Measurements from ENCODE around the gene LHFPL5.

Gene LHFPL5

DNA sequence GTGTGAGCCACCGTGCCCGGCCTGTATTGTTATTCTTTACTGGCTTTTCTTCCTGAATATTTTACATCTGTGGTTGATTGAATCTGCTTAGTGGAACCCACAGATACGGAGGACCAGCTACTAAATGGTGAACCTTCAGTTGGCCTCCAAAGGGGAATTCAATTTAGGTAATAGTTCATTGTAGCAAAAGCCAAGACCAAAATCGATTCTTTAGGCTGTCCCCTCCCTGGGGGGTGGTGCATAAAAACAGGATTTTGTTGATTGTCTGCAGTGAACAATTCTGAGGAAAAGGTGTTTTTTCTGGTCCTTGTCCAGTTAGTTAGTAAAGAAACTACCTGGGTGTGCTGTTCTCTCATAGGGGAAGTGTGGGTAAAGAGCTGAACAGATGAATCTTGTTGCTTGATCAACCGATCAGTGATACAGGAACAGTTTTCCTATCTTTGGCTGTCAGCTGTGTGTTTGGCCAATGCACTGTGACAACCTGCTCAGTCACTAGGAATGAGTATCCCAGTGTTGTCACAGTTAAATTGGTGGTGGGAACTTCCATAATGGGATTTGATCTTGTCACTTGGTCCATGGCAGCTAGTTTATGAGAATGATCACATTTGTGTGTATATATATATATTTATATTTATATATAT lies 19.5 kb downstream of the LHFPL5 start:
- no peak overlapping the region for H3K4me3 ChIP-seq (ENCODE audit: low read depth, low read length)
- TF ChIP-seq, protein P1, sequence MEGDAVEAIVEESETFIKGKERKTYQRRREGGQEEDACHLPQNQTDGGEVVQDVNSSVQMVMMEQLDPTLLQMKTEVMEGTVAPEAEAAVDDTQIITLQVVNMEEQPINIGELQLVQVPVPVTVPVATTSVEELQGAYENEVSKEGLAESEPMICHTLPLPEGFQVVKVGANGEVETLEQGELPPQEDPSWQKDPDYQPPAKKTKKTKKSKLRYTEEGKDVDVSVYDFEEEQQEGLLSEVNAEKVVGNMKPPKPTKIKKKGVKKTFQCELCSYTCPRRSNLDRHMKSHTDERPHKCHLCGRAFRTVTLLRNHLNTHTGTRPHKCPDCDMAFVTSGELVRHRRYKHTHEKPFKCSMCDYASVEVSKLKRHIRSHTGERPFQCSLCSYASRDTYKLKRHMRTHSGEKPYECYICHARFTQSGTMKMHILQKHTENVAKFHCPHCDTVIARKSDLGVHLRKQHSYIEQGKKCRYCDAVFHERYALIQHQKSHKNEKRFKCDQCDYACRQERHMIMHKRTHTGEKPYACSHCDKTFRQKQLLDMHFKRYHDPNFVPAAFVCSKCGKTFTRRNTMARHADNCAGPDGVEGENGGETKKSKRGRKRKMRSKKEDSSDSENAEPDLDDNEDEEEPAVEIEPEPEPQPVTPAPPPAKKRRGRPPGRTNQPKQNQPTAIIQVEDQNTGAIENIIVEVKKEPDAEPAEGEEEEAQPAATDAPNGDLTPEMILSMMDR (IDR thresholded peaks at IDR 0.05; ENCODE audit: borderline replicate concordance, insufficient read depth, low read depth, low read length): no peak

DNA sequence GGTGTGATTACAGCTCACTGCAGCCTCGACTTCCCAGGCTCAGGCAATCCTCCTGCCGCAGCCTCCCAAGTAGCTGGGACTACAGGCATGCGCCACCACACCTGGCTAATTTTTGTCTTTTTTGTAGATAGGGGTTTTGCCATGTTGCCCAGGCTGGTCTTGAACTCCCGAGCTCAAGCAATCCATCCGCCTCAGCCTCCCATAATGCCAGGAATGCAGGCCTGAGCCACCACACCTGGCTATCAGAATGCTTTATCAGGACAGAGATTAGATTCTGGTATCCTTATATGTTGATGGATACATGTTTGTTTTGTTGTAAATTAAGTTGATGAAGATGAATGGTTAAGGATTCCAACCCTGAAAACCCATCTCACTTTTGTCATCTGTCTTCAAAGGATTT lies 24.2 kb downstream of the LHFPL5 start:
- TF ChIP-seq, protein P1 (IDR thresholded peaks at IDR 0.05; ENCODE audit: borderline replicate concordance, insufficient read depth, low read depth, low read length): no peak
- no peak overlapping the region for H3K4me3 ChIP-seq (ENCODE audit: low read depth, low read length)

- TF ChIP-seq, protein P1 (IDR thresholded peaks at IDR 0.05; ENCODE audit: borderline replicate concordance, insufficient read depth, low read depth, low read length): no peak
- H3K4me3 ChIP-seq (ENCODE audit: low read depth, low read length): no peak overlapping the region
These were observed 26.3 kb downstream of the LHFPL5 start for GRCh38 chr6:35831257-35832007.

- TF ChIP-seq, protein P1 (IDR thresholded peaks at IDR 0.05; ENCODE audit: borderline replicate concordance, insufficient read depth, low read depth, low read length): no peak
These were observed 28.4 kb downstream of the LHFPL5 start for GRCh38 chr6:35833536-35833935.

DNA sequence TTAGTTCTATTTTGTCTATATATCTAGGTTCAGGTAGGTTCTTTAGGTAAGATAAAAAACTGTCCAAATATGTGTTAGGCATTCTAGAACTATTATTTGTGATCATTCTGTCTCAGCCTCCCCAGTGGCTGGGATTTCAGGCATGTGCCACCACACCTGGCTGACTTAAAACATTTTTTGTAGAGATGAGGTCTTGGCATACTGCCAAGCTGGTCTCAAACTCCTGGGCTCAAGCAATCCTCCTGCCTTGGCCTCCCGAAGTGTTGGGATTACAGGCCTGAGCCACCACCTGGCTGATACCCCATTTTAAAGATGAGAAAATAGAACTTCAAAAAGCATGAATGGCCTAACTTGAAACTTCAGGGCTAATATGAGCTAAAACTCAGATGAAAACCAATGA lies 33.9 kb downstream of the LHFPL5 start:
- H3K4me3 ChIP-seq (ENCODE audit: low read depth, low read length): no peak overlapping the region
- TF ChIP-seq, protein P1 (IDR thresholded peaks at IDR 0.05; ENCODE audit: borderline replicate concordance, insufficient read depth, low read depth, low read length): no peak

More at GRCh38 chr6:35833536-35833935, 28.4 kb downstream of the LHFPL5 start:
- H3K4me3 ChIP-seq (ENCODE audit: low read depth, low read length): no peak overlapping the region

DNA sequence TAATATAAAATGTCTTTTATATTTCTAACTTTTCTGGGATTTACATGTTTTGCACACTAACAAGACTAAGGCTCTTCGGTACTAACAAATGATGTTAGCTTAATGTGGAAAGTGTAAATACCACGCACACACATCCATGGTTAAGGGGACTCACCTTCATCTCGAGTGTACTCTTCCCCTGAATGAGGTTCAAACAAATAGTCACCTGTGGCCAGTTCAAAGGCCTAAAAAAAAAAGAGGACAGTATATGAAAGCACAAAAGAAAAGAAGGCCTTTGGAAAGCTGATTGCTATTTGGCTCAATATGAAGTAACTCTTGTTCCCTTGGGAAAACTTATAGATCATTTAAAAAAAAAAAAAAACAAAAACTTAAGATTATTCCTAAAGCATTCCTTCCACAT lies 37.2 kb downstream of the LHFPL5 start:
- TF ChIP-seq, protein P1 (IDR thresholded peaks at IDR 0.05; ENCODE audit: borderline replicate concordance, insufficient read depth, low read depth, low read length): no peak
- no peak overlapping the region for H3K4me3 ChIP-seq (ENCODE audit: low read depth, low read length)

DNA sequence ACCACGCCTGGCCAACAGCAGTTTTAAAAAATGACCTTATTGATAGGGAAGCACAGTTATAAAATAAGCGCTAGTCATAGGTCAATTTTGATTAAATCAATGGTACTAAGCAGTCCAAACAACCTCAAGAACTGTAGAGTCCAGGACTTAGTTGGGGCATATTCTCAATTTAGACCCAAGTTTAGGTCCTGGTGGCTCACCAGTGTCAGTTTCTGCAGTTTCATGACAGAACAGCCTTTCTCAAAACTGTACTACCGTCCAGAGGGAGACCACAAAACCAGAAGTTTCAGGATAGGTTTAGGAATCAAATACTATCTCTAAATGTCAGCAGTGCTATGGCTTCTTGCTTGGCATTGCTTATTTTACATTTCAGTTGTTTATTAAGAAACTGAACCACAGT lies 39.1 kb downstream of the LHFPL5 start:
- H3K4me3 ChIP-seq (ENCODE audit: low read depth, low read length): no peak overlapping the region
- TF ChIP-seq, protein P1 (IDR thresholded peaks at IDR 0.05; ENCODE audit: borderline replicate concordance, insufficient read depth, low read depth, low read length): no peak
